G401.6 (cell line): ENCODE results near the gene DAPP1.
"Not testable (repeated sequence)": the region's sequence is repeated elsewhere in the genome, so short reads cannot be mapped to it uniquely, and the experiment has no call there.

ENCODE experiments used
- FAIRE-seq: peaks from 2 replicates; lab custom pipeline; 2012; peaks lifted over from hg19 to GRCh38; lab: Jason Lieb, UNC

The DAPP1 gene

GRCh38 chr4:99816545-99817308, at the start of gene DAPP1:
TSS of gene DAPP1 (plus strand) at chr4:99816827. CDS start at chr4:99816914, 87 bp downstream.
- no peak for FAIRE-seq

- not testable (repeated sequence) for FAIRE-seq
These were observed 45.8 kb upstream of the DAPP1 start for GRCh38 chr4:99770842-99771241.

- FAIRE-seq, result no peak
These were observed 32.7 kb upstream of the DAPP1 start for GRCh38 chr4:99783940-99784339.

- no peak for FAIRE-seq
These were observed 31.8 kb upstream of the DAPP1 start for GRCh38 chr4:99784842-99785241.

- no peak for FAIRE-seq
These were observed 25.6 kb upstream of the DAPP1 start for GRCh38 chr4:99790796-99791617.

- FAIRE-seq, result no peak
These were observed 16.2 kb upstream of the DAPP1 start for GRCh38 chr4:99800332-99801004.

GRCh38 chr4:99801005-99801699, 15.5 kb upstream of the DAPP1 start:
- FAIRE-seq, result no peak

GRCh38 chr4:99803566-99804101, 13.0 kb upstream of the DAPP1 start:
- no peak for FAIRE-seq

GRCh38 chr4:99806545-99806944, 10.1 kb upstream of the DAPP1 start:
- no peak for FAIRE-seq

GRCh38 chr4:99807666-99808065, 9.0 kb upstream of the DAPP1 start:
- no peak for FAIRE-seq

- peak; percentile 42 for FAIRE-seq
These were observed 8.3 kb upstream of the DAPP1 start for GRCh38 chr4:99808260-99808857.

GRCh38 chr4:99809326-99809725, 7.3 kb upstream of the DAPP1 start:
- FAIRE-seq, result no peak

- FAIRE-seq, result no peak
These were observed 6.1 kb upstream of the DAPP1 start for GRCh38 chr4:99810536-99810935.

- no peak for FAIRE-seq
These were observed 5.5 kb upstream of the DAPP1 start for GRCh38 chr4:99811117-99811516.

GRCh38 chr4:99811850-99812249, 4.8 kb upstream of the DAPP1 start:
- FAIRE-seq, result no peak

- FAIRE-seq, result no peak
These were observed 1.0 kb upstream of the DAPP1 start for GRCh38 chr4:99815597-99816011.

GRCh38 chr4:99817309-99817890, 773 bp downstream of the DAPP1 start:
- no peak for FAIRE-seq

GRCh38 chr4:99818661-99819060, 2.0 kb downstream of the DAPP1 start:
- no peak for FAIRE-seq

GRCh38 chr4:99821918-99822503, 5.4 kb downstream of the DAPP1 start:
- no peak for FAIRE-seq

GRCh38 chr4:99822734-99823133, 6.1 kb downstream of the DAPP1 start:
- no peak for FAIRE-seq

GRCh38 chr4:99824070-99824599, 7.5 kb downstream of the DAPP1 start:
- no peak for FAIRE-seq
